WTC11 (cell line): ENCODE data around the gene HNRNPM.

Experiments used
- KAT7 ChIP-seq: sonication (generic); formaldehyde crosslinking; IDR thresholded peaks from 2 replicates; pipeline ENCODE4 v1.8.1; 2023; ENCODE audit warnings: missing genetic modification reagents, mild to moderate bottlenecking, borderline replicate concordance
- NFYB ChIP-seq: sonication (generic); formaldehyde crosslinking; conservative IDR thresholded peaks from 2 replicates; pipeline ENCODE4 v1.8.0; 2022; ENCODE audit warnings: low read depth, missing genetic modification reagents
- TP53 ChIP-seq: sonication (generic); formaldehyde crosslinking; IDR thresholded peaks from 2 replicates; pipeline ENCODE4 v1.8.1; 2023; ENCODE audit warnings: mild to moderate bottlenecking, missing genetic modification reagents
- ZNF232 ChIP-seq: sonication (generic); formaldehyde crosslinking; IDR thresholded peaks from 2 replicates; pipeline ENCODE4 v1.8.0; 2022; ENCODE audit warnings: mild to moderate bottlenecking, missing genetic modification reagents
- TF ChIP-seq, protein P1 (sequence below): fragments of 200-600 bp; IDR thresholded peaks from 2 replicates; pipeline ENCODE4 v1.8.0; 2022; ENCODE audit warnings: antibody characterized with exemption
- TF ChIP-seq, protein P2 (sequence below): fragments of 250-450 bp; sonication (Bioruptor Pico); IDR thresholded peaks from 2 replicates; pipeline ENCODE4 v2.1.2; 2022; ENCODE audit warnings: mild to moderate bottlenecking, moderate library complexity
- TF ChIP-seq, protein P3 (sequence below): sonication (generic); formaldehyde crosslinking; IDR thresholded peaks from 2 replicates; pipeline ENCODE4 v1.8.0; 2022; ENCODE audit warnings: mild to moderate bottlenecking, missing genetic modification reagents

DNA sequence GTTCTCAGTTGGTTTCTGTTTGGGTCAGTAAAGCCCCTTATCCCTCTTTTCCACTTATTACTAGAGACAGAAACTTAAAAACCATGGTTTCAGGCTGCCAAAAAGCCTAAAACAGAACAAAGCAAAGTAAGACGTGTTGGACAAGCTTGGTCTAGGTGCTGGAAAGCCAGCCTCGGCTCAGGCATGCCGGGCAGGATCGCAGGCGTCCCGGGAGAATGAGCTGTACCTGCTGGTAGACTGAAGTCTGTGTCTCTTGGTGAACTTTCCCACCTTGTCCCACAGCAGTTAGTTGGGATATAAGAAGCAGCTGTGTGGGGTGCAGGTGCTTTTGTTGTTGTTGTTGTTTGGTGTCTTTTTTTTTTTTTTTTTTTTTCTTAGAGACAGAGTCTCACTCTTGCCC, 36.8 kb downstream of the HNRNPM start:
- TF ChIP-seq KAT7 (CRISPR knock-in tag) (no peak), TP53 (CRISPR knock-in tag) (no peak), ZNF232 (CRISPR knock-in tag) (no peak), NFYB (CRISPR knock-in tag) (no peak)
- TF ChIP-seq, protein P1, sequence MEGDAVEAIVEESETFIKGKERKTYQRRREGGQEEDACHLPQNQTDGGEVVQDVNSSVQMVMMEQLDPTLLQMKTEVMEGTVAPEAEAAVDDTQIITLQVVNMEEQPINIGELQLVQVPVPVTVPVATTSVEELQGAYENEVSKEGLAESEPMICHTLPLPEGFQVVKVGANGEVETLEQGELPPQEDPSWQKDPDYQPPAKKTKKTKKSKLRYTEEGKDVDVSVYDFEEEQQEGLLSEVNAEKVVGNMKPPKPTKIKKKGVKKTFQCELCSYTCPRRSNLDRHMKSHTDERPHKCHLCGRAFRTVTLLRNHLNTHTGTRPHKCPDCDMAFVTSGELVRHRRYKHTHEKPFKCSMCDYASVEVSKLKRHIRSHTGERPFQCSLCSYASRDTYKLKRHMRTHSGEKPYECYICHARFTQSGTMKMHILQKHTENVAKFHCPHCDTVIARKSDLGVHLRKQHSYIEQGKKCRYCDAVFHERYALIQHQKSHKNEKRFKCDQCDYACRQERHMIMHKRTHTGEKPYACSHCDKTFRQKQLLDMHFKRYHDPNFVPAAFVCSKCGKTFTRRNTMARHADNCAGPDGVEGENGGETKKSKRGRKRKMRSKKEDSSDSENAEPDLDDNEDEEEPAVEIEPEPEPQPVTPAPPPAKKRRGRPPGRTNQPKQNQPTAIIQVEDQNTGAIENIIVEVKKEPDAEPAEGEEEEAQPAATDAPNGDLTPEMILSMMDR = no peak
- TF ChIP-seq, protein P2, sequence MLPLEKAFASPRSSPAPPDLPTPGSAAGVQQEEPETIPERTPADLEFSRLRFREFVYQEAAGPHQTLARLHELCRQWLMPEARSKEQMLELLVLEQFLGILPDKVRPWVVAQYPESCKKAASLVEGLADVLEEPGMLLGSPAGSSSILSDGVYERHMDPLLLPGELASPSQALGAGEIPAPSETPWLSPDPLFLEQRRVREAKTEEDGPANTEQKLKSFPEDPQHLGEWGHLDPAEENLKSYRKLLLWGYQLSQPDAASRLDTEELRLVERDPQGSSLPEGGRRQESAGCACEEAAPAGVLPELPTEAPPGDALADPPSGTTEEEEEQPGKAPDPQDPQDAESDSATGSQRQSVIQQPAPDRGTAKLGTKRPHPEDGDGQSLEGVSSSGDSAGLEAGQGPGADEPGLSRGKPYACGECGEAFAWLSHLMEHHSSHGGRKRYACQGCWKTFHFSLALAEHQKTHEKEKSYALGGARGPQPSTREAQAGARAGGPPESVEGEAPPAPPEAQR (CRISPR knock-in tag) = no peak
- TF ChIP-seq, protein P3, sequence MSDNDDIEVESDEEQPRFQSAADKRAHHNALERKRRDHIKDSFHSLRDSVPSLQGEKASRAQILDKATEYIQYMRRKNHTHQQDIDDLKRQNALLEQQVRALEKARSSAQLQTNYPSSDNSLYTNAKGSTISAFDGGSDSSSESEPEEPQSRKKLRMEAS (CRISPR knock-in tag) = no peak
